ENCODE data around the gene JAM3. TPM values are rescaled to one million over a fixed set of nuclear protein-coding genes. Genes with fewer than 3 reads are reported as not detected.

The JAM3 gene
- total and polyA plus RNA-seq, 2 of the 13 experiments (the other 11 are each of a cell fraction or from before 2014, with no cell fraction given), result 0.98 to 2.8 TPM

- Histone ChIP-seq H4K20me1 (ENCODE audit: insufficient read depth, low read length) (no peaks in the 10 kb centered on the region), H3K4me3 (replicated peaks in 1 of 3; ENCODE audit: insufficient read depth in 1 of 3, low read depth in 2 of 3, low read length in 3 of 3) (no peak overlapping the region), H3K27ac (ENCODE audit: extremely low read length, insufficient read depth, low read length) (no peak overlapping the region), H3K27me3 (ENCODE audit: control insufficient read depth in 1 of 2, insufficient read depth in 2 of 2, low read length in 2 of 2) (peaks cover 18 to 49% of the 10 kb centered on the region in 2 experiments), H3K9ac (ENCODE audit: insufficient read depth, low read depth, low read length) (no peak overlapping the region), H3K36me3 (replicated peaks in 1 of 2; ENCODE audit: control insufficient read depth in 1 of 2, insufficient read depth in 2 of 2, low read length in 2 of 2) (no peaks in the 10 kb centered on the region), H3K4me2 (ENCODE audit: low read depth, low read length) (no peak overlapping the region), H3K79me2 (ENCODE audit: insufficient read depth, low read length) (no peaks in the 10 kb centered on the region), H3K9me3 (ENCODE audit: low read length) (no peaks in the 10 kb centered on the region), H3K4me1 (ENCODE audit: insufficient read depth, low read length) (no peaks in the 10 kb centered on the region), H2AFZ (ENCODE audit: low read length) (no peak overlapping the region)
- in situ Hi-C loops (cut with HindIII; ENCODE audit: extremely low pct_ligation_motif_present, low pct_unique_long_range_greater_than_20kb), result loop anchor here (5.0 kb wide), 1 partner anchor 95 kb away; no protein-coding TSS in a partner anchor
- DNase-seq (ENCODE audit: low spot score), result no peak
- no peak for ATAC-seq
- no peak for TF ChIP-seq ZNF678 (CRISPR knock-in tag; IDR thresholded peaks at IDR 0.05)
- TF ChIP-seq ZNF292 (CRISPR knock-in tag; IDR thresholded peaks at IDR 0.05; ENCODE audit: borderline replicate concordance, low read depth), result no peak
- ChIA-PET CTCF (ENCODE audit: low intra/inter-chr PET ratio, low total read pairs) (no interaction called here), POLR2A (no interaction called here)
- WGBS (ENCODE audit: low lambda C conversion rate), result 15% methylated on average over 5 of the region's 11 CpGs
- intact Hi-C loops (cut with micrococcal nuclease; ENCODE audit: unreplicated experiment), result no loop called here
- no peak for FAIRE-seq
- no TSS peak for BruUV-seq (replicated peaks)
Measured at GRCh38 chr11:134047586-134047999, 21.3 kb upstream of the JAM3 start.

- WGBS (ENCODE audit: low lambda C conversion rate), result 12% methylated on average over 9 of the region's 9 CpGs
- Histone ChIP-seq H3K9ac (ENCODE audit: insufficient read depth, low read depth, low read length) (no peak overlapping the region), H3K79me2 (ENCODE audit: insufficient read depth, low read length) (no peaks in the 10 kb centered on the region), H4K20me1 (ENCODE audit: insufficient read depth, low read length) (no peaks in the 10 kb centered on the region), H3K4me3 (replicated peaks in 1 of 3; ENCODE audit: insufficient read depth in 1 of 3, low read depth in 2 of 3, low read length in 3 of 3) (no peak overlapping the region), H3K36me3 (replicated peaks in 1 of 2; ENCODE audit: control insufficient read depth in 1 of 2, insufficient read depth in 2 of 2, low read length in 2 of 2) (no peaks in the 10 kb centered on the region), H3K27ac (ENCODE audit: extremely low read length, insufficient read depth, low read length) (no peak overlapping the region), H3K4me1 (ENCODE audit: insufficient read depth, low read length) (no peaks in the 10 kb centered on the region), H3K4me2 (ENCODE audit: low read depth, low read length) (no peak overlapping the region), H3K9me3 (ENCODE audit: low read length) (no peaks in the 10 kb centered on the region), H2AFZ (ENCODE audit: low read length) (no peak overlapping the region), H3K27me3 (ENCODE audit: control insufficient read depth in 1 of 2, insufficient read depth in 2 of 2, low read length in 2 of 2) (peaks cover 18 to 54% of the 10 kb centered on the region in 2 experiments)
- no peak for DNase-seq (ENCODE audit: low spot score)
- no TSS peak for BruUV-seq (replicated peaks)
- in situ Hi-C loops (cut with HindIII; ENCODE audit: extremely low pct_ligation_motif_present, low pct_unique_long_range_greater_than_20kb) (loop anchor here (5.0 kb wide), 1 partner anchor 94 kb away; no protein-coding TSS in a partner anchor), intact Hi-C loops (cut with micrococcal nuclease; ENCODE audit: unreplicated experiment) (no loop called here)
- FAIRE-seq, result no peak
- ChIA-PET POLR2A (no interaction called here), CTCF (ENCODE audit: low intra/inter-chr PET ratio, low total read pairs) (no interaction called here)
- ATAC-seq, result no peak
- TF ChIP-seq ZNF598 (CRISPR knock-in tag; IDR thresholded peaks at IDR 0.05; ENCODE audit: borderline replicate concordance) (no peak), ISX (CRISPR knock-in tag; conservative IDR thresholded peaks at IDR 0.05) (no peak), ASH2L (IDR thresholded peaks at IDR 0.05; ENCODE audit: insufficient read length, low read depth, low read length) (no peak), MIXL1 (CRISPR knock-in tag; IDR thresholded peaks at IDR 0.05) (no peak), ZHX2 (IDR thresholded peaks at IDR 0.05; ENCODE audit: low read depth) (no peak), ZHX2 (CRISPR knock-in tag; IDR thresholded peaks at IDR 0.05; ENCODE audit: borderline replicate concordance) (no peak), ARID2 (CRISPR knock-in tag; IDR thresholded peaks at IDR 0.05; ENCODE audit: borderline replicate concordance) (no peak), ZNF280D (CRISPR knock-in tag; IDR thresholded peaks at IDR 0.05) (no peak)
Measured at GRCh38 chr11:134048028-134048427, 20.8 kb upstream of the JAM3 start.
